ENCODE measurements around the gene REV3L.
A peak's percentile ranks its signal among the peaks of the same experiment; 100 is the strongest.

REV3L gene

GRCh38 chr6:111427341-111428116, 55.5 kb downstream of the REV3L start:
- DNase-seq = no peak

GRCh38 chr6:111423960-111424846, 58.8 kb downstream of the REV3L start:
- DNase-seq = peak in 52 of 58 donors; percentile 6 to 79 (median 44)

GRCh38 chr6:111423055-111423633, 59.9 kb downstream of the REV3L start:
- DNase-seq = no peak

- no peak for DNase-seq
Measured at GRCh38 chr6:111418971-111419693, 63.9 kb downstream of the REV3L start.

GRCh38 chr6:111417946-111418345, 65.1 kb downstream of the REV3L start:
- DNase-seq = no peak

- DNase-seq = peak in 39 of 58 donors; percentile 1 to 74 (median 23)
Measured at GRCh38 chr6:111417181-111417585, 65.8 kb downstream of the REV3L start.

- DNase-seq = no peak
Measured at GRCh38 chr6:111416529-111416928, 66.5 kb downstream of the REV3L start.

GRCh38 chr6:111414373-111414772, 68.6 kb downstream of the REV3L start:
- DNase-seq = no peak

GRCh38 chr6:111411978-111412566, 70.9 kb downstream of the REV3L start:
- DNase-seq = peak in 1 of 58 donors; percentile 1

GRCh38 chr6:111411046-111411445, 72.0 kb downstream of the REV3L start:
- no peak for DNase-seq

- no peak for DNase-seq
Measured at GRCh38 chr6:111410371-111410770, 72.6 kb downstream of the REV3L start.

- DNase-seq = no peak
Measured at GRCh38 chr6:111409430-111409829, 73.6 kb downstream of the REV3L start.

GRCh38 chr6:111407686-111408085, 75.3 kb downstream of the REV3L start:
- no peak for DNase-seq

GRCh38 chr6:111406200-111406721, 76.8 kb downstream of the REV3L start:
- DNase-seq = peak in 2 of 58 donors; percentile 4 to 13

- DNase-seq = no peak
Measured at GRCh38 chr6:111403388-111403787, 79.6 kb downstream of the REV3L start.

GRCh38 chr6:111399626-111400025, 83.4 kb downstream of the REV3L start:
- no peak for DNase-seq

GRCh38 chr6:111388681-111389080, 94.3 kb downstream of the REV3L start:
- no peak for DNase-seq

GRCh38 chr6:111382476-111383294, 100.3 kb downstream of the REV3L start:
- DNase-seq = peak in 42 of 58 donors; percentile 2 to 66 (median 30)

- no peak for DNase-seq
Measured at GRCh38 chr6:111381728-111382127, 101.3 kb downstream of the REV3L start.

GRCh38 chr6:111381123-111381522, 101.9 kb downstream of the REV3L start:
- no peak for DNase-seq

All from anterior cingulate cortex (tissue), 58 donors.